ENCODE data around the gene KDM4C. TPM values are rescaled to one million over a fixed set of nuclear protein-coding genes. Genes with fewer than 3 reads are reported as not detected.

Gene KDM4C
- total and polyA plus RNA-seq, 2 of the 4 experiments (the other 2 are of a cell fraction): 11.8 to 23.8 TPM

GRCh38 chr9:6936103-6936502 is 178.3 kb downstream of the KDM4C start:
- H4K20me1 ChIP-seq (ENCODE audit: insufficient read depth, low read length): peaks cover 4% of the 10 kb centered on the region; the same call in 1 of the 2 replicates
- H3K27ac ChIP-seq (ENCODE audit: insufficient read depth, low read length): no peak overlapping the region
- DNase-seq: no peak
- no peaks in the 10 kb centered on the region for H3K9me3 ChIP-seq (ENCODE audit: control insufficient read depth, insufficient read depth, low read length)
- H2BK15ac ChIP-seq (ENCODE audit: low read depth, low read length): no peak overlapping the region
- no peak for ATAC-seq (ENCODE audit: low read depth)
- no peaks in the 10 kb centered on the region for H3K36me3 ChIP-seq (ENCODE audit: control insufficient read depth, insufficient read depth, low read length)
- no peak overlapping the region for H3K9ac ChIP-seq (ENCODE audit: low read depth, low read length)
- CTCF ChIA-PET: interaction anchor here (1.0 kb wide), 1 partner anchor 8 kb away, joined by 3 read pairs; no protein-coding TSS in a partner anchor
- H3K4me2 ChIP-seq (ENCODE audit: low read depth, low read length): no peak overlapping the region
- H3K18ac ChIP-seq (ENCODE audit: low read depth, low read length): no peak overlapping the region
- no TSS peak for BruUV-seq (replicated peaks)
- no peak overlapping the region for H2AFZ ChIP-seq (replicated peaks; ENCODE audit: low read length, poor library complexity)
- H3K9me1 ChIP-seq (ENCODE audit: insufficient read depth, low read length): peaks cover 8% of the 10 kb centered on the region
- no peaks in the 10 kb centered on the region for H3K27me3 ChIP-seq (ENCODE audit: control insufficient read depth, insufficient read depth, low read length)
- dilution Hi-C loops (cut with HindIII; ENCODE audit: low sequenced_read_pairs, unreplicated experiment) (no loop called here), intact Hi-C loops (cut with micrococcal nuclease) (no loop called here), in situ Hi-C loops (cut with MboI; ENCODE audit: low sequenced_read_pairs) (no loop called here)
- H4K91ac ChIP-seq (ENCODE audit: insufficient read depth, low read depth, low read length): no peak overlapping the region
- no CpG with 5 or more reads among the region's 1 CpG for WGBS, 2 experiments (ENCODE audit: extremely low coverage in 2 of 2, insufficient read length in 1 of 2)
- H2AK5ac ChIP-seq (ENCODE audit: low read depth, low read length): no peak overlapping the region
- H3K4me1 ChIP-seq (ENCODE audit: control insufficient read depth, insufficient read depth, low read length): peaks cover 10% of the 10 kb centered on the region
- H3K79me1 ChIP-seq (ENCODE audit: low read depth in 1 of 2, low read length in 2 of 2): peaks cover 0 to 12% of the 10 kb centered on the region in 2 experiments; a peak in 2 of 4 replicates
- H3K4me3 ChIP-seq (ENCODE audit: insufficient read depth, low read depth, low read length): no peak overlapping the region
- no peak overlapping the region for H2BK120ac ChIP-seq (ENCODE audit: low read depth, low read length)
- H3K14ac ChIP-seq (replicated peaks; ENCODE audit: low read depth, low read length): no peak overlapping the region
- no peak overlapping the region for H3K4ac ChIP-seq (ENCODE audit: low read depth, low read length)
- H3K23ac ChIP-seq (ENCODE audit: low read depth, low read length): no peak overlapping the region
- TF ChIP-seq, protein P1, sequence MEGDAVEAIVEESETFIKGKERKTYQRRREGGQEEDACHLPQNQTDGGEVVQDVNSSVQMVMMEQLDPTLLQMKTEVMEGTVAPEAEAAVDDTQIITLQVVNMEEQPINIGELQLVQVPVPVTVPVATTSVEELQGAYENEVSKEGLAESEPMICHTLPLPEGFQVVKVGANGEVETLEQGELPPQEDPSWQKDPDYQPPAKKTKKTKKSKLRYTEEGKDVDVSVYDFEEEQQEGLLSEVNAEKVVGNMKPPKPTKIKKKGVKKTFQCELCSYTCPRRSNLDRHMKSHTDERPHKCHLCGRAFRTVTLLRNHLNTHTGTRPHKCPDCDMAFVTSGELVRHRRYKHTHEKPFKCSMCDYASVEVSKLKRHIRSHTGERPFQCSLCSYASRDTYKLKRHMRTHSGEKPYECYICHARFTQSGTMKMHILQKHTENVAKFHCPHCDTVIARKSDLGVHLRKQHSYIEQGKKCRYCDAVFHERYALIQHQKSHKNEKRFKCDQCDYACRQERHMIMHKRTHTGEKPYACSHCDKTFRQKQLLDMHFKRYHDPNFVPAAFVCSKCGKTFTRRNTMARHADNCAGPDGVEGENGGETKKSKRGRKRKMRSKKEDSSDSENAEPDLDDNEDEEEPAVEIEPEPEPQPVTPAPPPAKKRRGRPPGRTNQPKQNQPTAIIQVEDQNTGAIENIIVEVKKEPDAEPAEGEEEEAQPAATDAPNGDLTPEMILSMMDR (conservative IDR thresholded peaks at IDR 0.05; ENCODE audit: low read depth, low read length): no peak
- TF ChIP-seq BHLHE40 (IDR thresholded peaks at IDR 0.05; ENCODE audit: low read depth, low read length): no peak
- H4K5ac ChIP-seq (ENCODE audit: low read depth, low read length): no peak overlapping the region
- POLR2A ChIA-PET (ENCODE audit: unreplicated experiment): no interaction called here
- H2AK9ac ChIP-seq (replicated peaks; ENCODE audit: low read depth, low read length, poor library complexity): no peak overlapping the region
- no peak overlapping the region for H2BK20ac ChIP-seq (ENCODE audit: low read depth, low read length)
- no peak overlapping the region for H4K8ac ChIP-seq (ENCODE audit: low read depth in 2 of 2, low read length in 2 of 2)
- H2BK5ac ChIP-seq (ENCODE audit: low read depth, low read length, poor library complexity, severe bottlenecking): no peak overlapping the region
- no peak overlapping the region for H3K56ac ChIP-seq (ENCODE audit: extremely low read depth, insufficient read depth, low read length)
